ENCODE results near the gene PSD.

PSD gene

GRCh38 chr10:102384606-102385429 is 33.8 kb downstream of the PSD start:
- peak; percentile 24 for DNase-seq (ENCODE audit: low spot score)

- DNase-seq (ENCODE audit: low spot score) = no peak
Measured at GRCh38 chr10:102384053-102384452, 34.5 kb downstream of the PSD start.

GRCh38 chr10:102382871-102383270 is 35.7 kb downstream of the PSD start:
- no peak for DNase-seq (ENCODE audit: low spot score)

- no peak for DNase-seq (ENCODE audit: low spot score)
Measured at GRCh38 chr10:102381983-102382382, 36.6 kb downstream of the PSD start.

GRCh38 chr10:102379383-102379782 is 39.2 kb downstream of the PSD start:
- DNase-seq (ENCODE audit: low spot score) = no peak

- no peak for DNase-seq (ENCODE audit: low spot score)
Measured at GRCh38 chr10:102376901-102377300, 41.7 kb downstream of the PSD start.

GRCh38 chr10:102375867-102376266 is 42.7 kb downstream of the PSD start:
- DNase-seq (ENCODE audit: low spot score) = no peak

- no peak for DNase-seq (ENCODE audit: low spot score)
Measured at GRCh38 chr10:102375250-102375649, 43.3 kb downstream of the PSD start.

- no peak for DNase-seq (ENCODE audit: low spot score)
Measured at GRCh38 chr10:102371295-102371694, 47.3 kb downstream of the PSD start.

GRCh38 chr10:102368077-102368476 is 50.5 kb downstream of the PSD start:
- DNase-seq (ENCODE audit: low spot score) = no peak

- DNase-seq (ENCODE audit: low spot score) = no peak
Measured at GRCh38 chr10:102367441-102367840, 51.1 kb downstream of the PSD start.

GRCh38 chr10:102358712-102359382 is 59.7 kb downstream of the PSD start:
- peak; percentile 49 for DNase-seq (ENCODE audit: low spot score)

GRCh38 chr10:102354451-102354850 is 64.1 kb downstream of the PSD start:
- no peak for DNase-seq (ENCODE audit: low spot score)
